Stimulated activated CD8-positive, alpha-beta memory T cell treated with anti-CD3 and anti-CD28 coated beads, Interleukin-7, amount 100 ng/mL, for 1 hour (primary cell): ENCODE results near the gene RBM15.

Experiments used
- DNase-seq, 2 donors: peaks; one replicate each; pipeline ENCODE4 v3.0.0-alpha.2; 2020; ENCODE audit warnings: low read depth in 2 of 2

The RBM15 gene

DNA sequence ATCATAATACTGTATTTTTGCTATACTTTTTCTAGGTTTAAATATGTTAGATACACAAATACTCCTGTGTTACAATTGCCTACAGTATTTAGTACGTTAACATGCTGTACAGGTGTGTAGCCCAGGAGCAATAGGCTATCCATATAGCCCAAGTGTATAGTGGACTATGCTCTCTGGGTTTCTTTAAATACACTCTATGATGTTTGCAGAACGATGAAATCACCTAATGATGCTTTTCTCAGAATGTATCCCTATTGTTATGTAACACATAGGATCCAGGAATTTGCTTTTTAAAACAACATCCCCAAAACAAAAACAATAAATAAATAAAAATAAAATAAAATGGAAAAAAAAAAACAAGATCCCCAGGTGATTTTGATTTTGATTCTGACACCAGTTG, 18.1 kb upstream of the RBM15 start:
- DNase-seq: no peak

DNA sequence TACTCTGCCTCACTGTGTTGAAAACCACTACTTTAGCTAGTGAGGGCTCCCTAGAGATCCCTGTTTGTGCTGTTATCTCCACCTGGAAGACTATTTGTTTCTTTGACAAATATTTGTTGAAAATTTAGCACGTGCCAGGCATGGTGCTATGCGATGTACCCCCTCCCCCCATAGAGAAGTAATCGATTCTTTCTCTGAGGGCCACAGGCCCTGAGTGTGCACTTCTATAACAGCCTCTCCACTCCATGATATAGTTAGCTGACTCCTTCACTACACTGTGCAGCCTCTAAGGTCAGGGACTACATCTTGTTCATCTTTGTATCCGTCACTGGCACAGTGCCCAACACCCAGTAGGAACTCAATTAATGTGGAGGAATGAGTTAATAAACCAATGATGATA, 17.3 kb upstream of the RBM15 start:
- no peak for DNase-seq

DNA sequence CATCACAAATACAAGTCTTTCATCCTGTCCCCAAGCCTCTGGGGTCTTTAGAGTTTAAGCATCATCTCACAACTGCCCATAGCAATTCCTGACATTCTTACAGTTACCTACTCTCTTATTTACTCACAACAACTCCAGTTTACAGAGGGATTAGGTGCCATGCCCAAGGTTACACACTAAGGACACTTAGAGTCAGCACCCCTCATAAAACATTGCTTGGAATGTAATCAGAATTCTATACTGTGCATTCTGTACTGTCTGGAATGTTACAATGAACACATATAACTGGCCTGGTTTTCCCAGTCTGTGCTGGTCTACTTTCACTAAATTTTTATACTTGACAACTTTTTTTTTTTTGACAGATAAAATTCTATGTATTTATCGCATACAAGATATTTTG, 14.5 kb upstream of the RBM15 start:
- no peak for DNase-seq

DNA sequence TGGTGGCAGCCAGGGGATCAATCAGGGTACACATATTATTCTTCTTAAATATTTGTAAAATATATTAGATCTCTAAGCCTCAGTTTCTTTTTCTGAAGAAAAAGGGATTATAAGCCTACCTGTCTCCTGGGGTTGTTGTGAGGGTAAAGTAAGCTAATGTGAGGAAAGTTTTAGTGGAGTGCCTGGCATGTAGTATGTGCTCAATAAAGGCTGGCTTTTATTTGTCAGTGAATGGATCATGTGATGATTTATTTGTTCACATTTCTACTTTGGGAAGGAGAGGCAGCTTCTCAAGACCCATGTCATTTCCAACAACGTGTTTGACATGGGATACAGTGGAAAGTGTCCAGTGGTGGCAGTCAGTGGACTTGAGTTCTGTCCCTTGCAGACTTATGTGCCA, 12.4 kb upstream of the RBM15 start:
- no peak for DNase-seq

DNA sequence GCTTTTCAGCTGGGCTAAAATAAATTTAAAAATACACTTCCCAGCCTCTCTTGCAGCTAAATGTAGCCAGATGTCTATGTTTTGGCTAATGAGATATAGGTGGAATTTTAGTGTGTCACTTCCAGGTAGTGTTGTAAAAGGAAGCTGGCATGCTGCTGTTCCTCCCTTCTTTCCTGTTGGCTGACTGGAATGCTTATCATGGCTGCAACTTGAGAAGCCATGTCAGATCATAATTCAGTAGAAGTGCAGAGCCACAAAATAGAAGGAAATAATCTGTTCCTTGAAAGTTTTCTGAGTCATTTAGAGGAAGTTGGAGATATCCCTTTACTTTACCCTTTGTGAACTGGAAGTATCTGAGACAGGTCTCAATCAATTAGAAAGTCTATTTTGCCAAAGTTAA, 10.9 kb upstream of the RBM15 start:
- no peak for DNase-seq

DNA sequence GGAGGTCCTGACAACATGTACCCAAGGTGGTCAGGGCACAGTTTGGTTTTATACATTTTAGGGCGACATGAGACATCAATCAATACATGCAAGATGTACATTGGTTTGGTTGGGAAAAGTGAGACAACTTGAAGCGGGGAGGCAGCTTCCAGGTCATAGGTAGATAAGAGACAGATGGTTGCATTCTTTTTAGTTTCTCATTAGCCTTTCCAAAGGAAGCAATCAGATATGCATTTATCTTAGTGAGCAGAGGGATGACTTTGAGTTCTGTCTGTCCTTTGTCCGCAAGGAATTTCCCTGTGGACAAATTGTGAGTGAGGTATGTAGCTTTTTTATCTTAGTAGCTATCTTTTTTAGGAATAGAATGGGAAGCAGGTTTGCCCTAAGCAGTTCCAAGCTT, 10.5 kb upstream of the RBM15 start:
- no peak for DNase-seq

DNA sequence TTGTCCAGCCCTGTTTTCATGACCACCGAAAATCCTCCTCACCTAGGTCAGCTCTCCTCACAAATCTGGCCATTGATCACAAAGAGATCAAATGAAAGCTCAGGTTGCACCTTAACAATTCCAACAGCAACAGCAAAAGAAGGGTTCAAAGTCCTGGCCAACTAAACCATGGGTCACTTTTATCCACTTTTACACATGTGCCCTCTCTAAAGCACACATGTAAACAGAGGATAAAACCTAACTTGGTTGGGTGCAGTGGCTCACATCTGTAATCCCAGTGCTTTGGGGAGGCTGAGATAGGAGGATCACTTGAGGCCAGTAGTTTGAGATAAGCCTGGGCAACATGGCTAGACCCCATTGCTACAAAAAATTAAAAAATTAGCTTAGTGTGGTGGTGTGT, 3.9 kb upstream of the RBM15 start:
- DNase-seq: no peak

DNA sequence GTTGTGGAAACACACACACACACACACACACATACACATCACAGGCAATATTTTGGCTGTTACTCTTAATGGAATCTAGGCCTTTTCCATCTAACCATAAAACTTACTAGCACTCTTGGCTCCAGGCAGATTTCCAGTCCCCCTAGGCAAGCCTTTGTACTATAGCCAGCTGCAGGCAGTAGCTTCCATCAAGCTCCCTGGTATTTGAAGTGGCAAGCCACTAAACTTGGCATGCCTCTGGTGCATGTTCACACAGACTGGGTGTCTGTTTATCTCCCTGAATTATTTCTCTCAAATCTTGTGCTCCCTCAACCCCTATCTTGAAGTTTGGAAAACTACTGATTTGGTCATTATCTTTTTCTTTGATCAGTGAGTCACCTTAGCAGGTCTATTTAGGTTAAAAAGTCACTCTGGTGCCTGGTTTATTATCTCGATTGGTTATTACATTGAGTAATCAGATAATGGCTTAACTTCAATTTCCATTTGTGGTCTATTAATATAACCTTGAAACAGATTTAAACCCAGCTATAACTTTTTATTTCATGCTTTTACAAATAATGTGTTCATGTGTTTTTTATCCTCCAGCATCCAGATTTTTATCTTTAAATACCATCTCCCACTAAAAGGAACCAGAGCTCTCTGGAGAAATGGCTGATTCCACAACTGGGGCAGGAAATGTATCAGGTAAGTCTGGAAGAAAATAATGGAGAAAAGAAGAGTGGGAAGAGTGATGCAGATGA, 2.7 kb upstream of the RBM15 start:
- DNase-seq: no peak

DNA sequence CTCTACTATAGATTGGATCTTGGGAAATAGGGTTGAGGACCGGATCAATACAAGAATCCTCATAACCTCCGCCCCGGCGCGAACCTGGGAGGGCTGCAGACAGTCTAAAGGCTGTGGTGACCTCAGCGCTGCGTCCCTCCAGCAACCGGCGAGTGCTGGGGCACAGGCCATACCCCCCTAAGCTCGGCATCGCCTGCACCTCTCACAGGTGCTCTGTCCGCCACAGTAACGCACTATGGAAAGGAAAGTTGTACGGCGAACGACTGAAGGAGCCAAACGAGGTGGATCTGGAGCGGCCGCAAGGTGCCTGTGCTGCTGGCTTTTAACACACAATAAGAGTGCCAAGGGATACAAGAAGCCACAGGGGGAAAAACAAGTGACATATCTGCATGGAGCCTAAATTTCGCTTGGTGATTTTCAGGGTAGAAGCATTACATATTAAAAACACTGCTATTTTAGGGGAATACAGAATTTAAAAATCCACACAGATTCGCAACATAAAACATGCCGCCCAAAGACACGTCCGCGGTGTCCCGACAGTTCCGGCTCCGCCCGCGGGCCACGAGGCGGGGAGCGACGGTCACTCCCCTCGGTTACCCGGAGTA, 1.4 kb upstream of the RBM15 start:
- DNase-seq: no peak

DNA sequence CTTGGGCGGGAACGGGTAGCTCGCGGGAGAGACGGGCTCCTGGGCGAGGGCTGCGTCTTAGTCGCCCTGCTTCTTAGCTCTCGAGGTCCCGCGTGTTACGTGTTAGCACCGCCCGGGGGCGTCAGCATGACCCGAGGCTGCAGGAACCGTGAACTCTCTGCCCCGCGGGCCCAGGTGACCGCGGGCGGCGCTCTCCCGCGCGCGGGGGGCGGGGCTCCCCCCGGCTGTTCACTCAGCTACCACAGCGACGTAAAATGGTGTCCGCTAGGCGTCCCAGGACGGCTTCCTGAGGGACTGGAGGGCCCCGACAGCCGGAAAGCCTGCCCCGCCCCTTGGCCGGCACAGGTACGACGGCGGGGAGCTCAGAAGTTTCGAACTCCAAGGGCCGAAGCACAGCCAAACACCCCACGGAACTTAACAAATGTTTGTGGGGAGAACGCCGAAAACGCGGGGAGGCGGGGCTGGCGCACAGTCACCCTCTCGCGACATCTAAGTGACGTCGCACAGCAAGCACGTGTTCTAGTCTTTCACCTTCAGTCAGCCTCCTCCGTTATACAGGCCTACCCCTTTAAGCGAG, 780 bp upstream of the RBM15 start:
- DNase-seq: peak; percentile 90 to 91

DNA sequence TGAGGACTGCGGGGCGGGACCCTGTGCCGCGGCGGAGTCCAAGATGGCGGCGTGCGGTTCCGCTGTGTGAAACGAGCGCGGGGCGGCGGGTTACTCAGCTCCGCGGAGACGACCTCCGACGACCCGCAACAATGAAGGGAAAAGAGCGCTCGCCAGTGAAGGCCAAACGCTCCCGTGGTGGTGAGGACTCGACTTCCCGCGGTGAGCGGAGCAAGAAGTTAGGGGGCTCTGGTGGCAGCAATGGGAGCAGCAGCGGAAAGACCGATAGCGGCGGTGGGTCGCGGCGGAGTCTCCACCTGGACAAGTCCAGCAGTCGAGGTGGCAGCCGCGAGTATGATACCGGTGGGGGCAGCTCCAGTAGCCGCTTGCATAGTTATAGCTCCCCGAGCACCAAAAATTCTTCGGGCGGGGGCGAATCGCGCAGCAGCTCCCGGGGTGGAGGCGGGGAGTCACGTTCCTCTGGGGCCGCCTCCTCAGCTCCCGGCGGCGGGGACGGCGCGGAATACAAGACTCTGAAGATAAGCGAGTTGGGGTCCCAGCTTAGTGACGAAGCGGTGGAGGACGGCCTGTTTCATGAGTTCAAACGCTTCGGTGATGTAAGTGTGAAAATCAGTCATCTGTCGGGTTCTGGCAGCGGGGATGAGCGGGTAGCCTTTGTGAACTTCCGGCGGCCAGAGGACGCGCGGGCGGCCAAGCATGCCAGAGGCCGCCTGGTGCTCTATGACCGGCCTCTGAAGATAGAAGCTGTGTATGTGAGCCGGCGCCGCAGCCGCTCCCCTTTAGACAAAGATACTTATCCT, 430 bp downstream of the RBM15 start:
- peak in 1 of 2 donors; percentile 25 for DNase-seq

DNA sequence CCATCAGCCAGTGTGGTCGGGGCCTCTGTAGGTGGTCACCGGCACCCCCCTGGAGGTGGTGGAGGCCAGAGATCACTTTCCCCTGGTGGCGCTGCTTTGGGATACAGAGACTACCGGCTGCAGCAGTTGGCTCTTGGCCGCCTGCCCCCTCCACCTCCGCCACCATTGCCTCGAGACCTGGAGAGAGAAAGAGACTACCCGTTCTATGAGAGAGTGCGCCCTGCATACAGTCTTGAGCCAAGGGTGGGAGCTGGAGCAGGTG, 961 bp downstream of the RBM15 start:
- DNase-seq: no peak

DNA sequence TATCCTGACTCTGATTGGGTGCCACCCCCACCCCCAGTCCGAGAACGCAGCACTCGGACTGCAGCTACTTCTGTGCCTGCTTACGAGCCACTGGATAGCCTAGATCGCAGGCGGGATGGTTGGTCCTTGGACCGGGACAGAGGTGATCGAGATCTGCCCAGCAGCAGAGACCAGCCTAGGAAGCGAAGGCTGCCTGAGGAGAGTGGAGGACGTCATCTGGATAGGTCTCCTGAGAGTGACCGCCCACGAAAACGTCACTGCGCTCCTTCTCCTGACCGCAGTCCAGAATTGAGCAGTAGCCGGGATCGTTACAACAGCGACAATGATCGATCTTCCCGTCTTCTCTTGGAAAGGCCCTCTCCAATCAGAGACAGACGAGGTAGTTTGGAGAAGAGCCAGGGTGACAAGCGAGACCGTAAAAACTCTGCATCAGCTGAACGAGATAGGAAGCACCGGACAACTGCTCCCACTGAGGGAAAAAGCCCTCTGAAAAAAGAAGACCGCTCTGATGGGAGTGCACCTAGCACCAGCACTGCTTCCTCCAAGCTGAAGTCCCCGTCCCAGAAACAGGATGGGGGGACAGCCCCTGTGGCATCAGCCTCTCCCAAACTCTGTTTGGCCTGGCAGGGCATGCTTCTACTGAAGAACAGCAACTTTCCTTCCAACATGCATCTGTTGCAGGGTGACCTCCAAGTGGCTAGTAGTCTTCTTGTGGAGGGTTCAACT, 2.1 kb downstream of the RBM15 start:
- no peak for DNase-seq

DNA sequence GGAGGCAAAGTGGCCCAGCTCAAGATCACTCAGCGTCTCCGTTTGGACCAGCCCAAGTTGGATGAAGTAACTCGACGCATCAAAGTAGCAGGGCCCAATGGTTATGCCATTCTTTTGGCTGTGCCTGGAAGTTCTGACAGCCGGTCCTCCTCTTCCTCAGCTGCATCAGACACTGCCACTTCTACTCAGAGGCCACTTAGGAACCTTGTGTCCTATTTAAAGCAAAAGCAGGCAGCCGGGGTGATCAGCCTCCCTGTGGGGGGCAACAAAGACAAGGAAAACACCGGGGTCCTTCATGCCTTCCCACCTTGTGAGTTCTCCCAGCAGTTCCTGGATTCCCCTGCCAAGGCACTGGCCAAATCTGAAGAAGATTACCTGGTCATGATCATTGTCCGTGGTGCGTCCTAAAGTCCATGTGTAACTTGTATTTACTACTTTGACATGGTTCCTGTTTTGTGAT, 2.7 kb downstream of the RBM15 start:
- no peak for DNase-seq

DNA sequence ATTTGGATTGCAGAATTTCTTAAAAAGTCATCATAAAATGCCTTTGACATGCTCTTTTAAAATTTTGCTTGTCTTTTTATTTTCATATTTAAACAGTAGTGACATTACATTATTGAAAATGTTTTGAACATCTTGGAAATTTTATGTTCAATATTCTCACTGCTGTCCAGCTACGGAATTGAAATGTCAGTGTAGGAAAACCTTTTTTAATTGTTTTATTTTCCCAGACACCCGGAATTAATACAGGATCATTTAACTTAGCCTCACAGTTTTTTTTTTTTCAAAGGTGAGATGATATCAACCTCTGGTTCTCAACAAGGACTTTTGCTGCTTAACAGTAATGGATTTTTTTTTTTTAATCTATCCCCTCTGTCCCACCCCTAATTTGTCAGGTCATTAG, 4.1 kb downstream of the RBM15 start:
- no peak for DNase-seq

DNA sequence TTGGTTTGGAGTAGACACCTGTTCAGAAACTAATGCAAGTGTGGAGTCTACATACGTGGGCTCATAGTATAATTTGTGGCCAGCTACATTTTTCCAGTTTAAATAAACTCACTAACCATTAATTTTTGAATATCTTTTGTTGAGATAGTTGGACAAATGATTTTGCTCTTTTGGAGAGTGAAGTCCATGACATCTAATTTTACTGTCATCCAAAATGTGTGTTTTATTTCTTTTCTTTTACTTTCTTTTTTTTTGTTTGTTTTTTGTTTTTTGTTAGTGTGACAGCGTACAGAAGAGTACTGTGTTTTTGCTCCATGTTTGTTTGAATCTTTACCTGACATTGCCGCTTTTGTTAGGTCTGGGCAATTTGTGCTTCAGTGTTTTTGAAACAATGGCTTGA, 5.0 kb downstream of the RBM15 start:
- DNase-seq: no peak

DNA sequence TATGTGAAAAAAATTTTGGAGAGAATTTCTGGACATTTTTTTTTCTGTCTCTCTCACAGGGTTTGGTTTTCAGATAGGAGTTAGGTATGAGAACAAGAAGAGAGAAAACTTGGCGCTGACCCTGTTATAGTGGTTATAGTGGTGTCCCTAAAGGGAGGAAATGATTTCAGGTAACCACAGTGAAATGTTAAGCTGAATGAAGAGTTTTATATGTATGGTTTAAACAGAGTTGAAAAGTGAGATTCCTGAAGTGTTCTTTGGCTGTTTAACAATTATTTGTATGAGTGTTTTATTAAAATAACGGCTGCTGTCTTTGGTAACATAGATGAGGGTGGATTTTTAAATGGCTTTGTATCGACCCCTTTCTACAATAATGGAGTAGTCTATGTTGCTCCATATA, 6.3 kb downstream of the RBM15 start:
- no peak for DNase-seq

DNA sequence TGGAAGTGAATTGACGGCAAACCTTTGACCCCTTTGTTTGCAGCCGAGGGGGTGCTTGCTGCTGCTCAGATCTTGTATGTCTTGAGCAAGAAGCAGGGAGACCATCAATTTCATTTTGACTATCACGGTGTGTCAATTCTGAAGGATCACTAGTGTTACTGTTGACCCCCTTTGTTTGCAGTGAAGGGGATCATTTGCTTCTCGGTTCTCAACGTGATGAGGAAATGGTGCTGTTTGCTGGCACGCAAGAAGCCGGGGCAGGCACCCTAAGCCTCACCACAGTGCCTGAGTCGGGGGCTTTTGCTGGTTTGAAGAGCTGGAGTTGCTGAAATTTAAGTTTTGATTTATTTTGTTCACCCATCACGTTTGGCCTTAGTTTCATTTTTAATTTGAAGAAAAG, 7.5 kb downstream of the RBM15 start:
- DNase-seq: no peak

DNA sequence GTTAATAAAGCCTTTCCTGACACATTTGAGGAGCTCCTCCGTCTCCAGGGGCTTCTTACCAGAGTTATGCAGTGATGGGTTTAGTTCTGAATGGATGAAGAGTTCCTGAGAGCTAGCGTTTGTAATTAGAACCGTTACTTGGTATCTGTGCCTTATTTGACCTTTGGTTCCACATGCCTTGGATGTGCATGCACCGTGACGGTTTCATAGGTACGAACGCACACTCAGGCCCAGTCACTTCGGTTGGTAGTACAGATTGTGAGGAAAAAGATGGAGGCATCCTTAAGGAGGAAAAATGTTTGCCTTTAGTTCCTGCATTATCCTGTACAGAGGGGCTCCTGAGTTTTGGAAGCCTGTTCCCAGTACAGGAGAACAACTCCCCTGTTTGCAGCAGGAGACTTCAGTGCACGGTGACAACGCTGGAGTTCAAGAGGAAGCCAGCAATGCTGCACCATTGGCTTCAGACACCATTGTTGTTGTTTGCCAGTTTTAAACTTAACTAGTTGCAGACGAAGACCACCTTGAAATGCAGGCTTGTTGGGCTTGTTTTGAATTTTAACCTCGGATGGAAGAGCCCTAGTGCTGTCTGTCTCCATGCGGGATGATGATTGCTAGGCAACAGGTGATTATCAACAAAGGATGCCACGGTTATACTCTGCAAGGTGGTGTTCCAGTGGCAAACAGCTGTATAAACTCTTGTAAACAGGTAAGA, 8.2 kb downstream of the RBM15 start:
- DNase-seq: no peak

DNA sequence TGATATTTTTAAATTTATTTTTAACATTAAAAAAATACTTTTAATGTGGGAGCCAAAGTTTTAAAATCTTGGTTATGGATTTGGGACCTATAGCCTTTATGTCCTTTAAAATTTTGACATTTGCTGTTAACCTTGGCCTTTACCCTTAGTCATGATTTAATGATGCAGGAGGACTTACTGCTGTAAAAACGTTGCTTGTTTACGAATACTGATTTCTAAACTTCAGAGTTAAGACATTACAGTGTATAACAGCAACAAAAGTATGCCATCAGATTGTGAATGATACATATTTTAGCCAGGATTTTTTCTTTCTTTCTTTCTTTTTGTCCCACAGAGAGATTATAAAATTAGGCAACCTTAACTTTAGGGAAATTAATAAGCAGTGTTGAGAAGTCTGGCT, 8.9 kb downstream of the RBM15 start:
- no peak for DNase-seq

DNA sequence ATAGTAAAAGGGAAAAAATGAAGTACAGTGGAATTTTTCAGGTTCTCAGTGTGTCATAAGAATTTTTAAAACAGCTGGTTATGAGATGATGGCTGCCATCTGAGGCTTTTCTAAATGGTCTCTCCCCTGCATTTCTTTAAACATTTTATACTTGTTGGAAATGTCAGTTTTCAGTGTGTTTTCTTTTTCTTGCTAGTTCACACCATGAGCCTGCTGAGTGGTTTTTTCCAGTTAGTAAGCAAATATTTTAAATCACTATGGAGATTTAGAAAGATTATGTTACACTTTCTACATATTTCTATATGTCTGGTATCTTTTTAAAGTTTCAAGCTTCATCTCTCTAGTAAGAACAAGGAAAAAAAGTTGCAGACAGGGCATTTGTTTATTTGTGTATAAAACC, 9.6 kb downstream of the RBM15 start:
- no peak for DNase-seq

DNA sequence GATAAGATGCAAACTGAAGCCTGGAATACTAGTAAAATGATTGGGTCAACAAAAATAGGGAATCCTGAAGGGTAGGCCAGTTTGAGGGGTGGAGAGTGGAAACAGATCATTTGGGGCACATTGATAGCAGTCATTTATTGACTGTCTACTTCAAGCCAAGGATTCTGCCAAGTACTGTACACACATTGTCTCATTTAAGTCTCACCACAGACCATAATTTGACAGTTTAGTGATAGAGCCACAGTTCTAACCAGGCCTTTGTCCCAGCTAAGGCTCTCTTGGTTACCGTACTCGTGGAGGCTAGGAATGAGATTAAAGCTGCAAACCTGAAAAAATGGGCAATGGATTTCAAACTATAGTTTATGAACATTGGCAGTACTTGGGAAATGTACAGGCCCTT, 11.2 kb downstream of the RBM15 start:
- no peak for DNase-seq
